CD4-positive, alpha-beta T cell treated with Interleukin-2 at 100 ng/mL for 4 hours (primary cell): Measurements from ENCODE around the gene VOPP1.

Experiments used
- DNase-seq: peaks from one replicate; pipeline ENCODE4 v3.0.0-alpha.2; 2020; ENCODE audit warnings: low spot score

The VOPP1 gene

DNA sequence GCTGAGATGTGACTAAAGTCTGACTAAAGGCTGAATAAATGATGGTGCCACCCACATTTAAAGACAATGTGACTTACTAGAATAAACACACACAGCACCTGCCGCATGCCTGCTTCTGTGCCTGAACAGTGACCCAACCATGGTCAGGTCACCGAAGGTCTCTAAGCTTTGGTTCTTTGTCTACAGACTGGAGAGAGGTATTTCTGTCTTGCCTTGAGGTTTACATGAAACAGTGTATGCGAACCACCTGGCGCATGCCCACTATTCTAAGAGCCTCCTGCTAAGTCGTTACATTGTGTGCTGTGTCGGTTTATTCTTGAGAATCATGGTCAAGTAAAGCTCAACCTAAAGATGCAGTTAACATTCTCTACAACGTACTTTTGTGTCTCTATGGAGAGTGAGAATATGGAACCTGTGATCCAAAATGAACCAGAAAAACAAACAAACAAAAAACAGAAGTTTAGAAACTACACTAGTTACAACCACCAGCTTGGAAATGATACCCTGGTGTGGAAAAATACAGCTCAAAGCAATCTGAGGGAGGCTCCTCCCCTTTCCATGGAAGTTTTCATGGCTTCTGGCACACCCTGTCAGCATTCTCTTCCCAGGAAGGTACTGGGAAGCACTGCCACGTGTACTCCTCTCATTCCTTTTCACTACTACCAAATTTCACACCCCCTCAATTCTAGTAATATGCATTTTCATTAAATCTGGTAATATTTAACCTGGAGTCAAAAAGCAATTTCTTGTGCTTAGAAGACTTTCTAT lies 40.0 kb downstream of the VOPP1 start:
- no peak for DNase-seq

DNA sequence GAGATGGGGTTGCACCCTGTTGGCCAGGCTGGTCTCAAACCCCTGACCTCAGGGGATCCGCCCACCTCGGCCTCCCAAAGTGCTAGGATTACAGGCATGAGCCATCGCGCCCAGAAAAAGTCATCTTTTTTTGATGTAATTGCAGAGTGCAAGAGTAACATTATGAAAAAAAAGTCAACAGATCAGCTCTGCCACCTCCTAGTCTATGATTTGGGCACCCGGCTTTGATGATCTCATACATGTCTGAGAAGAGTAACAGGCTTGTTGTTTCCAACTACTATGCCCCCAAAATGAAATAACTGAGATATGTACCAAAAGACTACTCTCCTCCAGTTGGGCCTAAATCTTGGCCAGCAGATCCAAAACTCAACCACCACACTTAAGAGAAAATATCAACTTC lies 40.8 kb downstream of the VOPP1 start:
- DNase-seq, result peak; percentile 47

DNA sequence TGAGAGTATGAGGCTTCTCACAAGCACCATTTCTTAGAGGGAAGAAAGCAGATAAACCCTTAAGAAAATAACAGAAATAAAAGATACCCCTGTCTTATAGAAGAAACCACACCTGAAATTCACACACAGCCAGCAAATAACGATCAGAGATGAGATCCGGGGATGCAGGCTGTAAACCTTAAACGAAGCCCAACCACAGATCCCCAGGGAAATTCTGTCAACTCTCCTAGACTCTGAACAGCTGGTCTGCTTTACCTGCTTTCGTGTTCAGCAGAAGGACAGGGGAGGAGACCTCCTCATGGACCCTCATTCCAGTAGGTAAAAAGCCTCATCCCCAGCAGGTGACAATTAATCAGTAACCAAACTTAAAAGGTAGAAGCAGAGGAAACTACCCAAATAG lies 45.0 kb downstream of the VOPP1 start:
- no peak for DNase-seq

DNA sequence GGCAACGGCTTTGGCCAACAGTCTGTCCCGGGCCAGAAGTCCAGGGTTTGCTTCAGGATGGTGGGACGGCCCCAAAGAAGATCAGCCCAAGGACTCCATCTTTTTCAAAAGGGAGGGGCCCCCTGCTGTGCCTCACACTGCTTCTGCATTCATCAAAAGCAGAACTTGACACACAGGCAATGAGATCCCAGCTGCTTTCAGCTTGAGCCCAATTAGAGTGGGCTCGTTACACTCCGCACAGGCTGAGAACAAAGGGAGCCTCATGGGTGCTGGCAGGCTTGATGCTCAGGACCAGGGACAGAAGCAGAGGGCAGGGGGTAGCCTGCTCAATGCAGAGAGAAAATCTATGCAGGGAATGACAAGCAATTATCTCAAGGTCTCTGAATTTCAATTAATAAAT lies 45.5 kb downstream of the VOPP1 start:
- no peak for DNase-seq

DNA sequence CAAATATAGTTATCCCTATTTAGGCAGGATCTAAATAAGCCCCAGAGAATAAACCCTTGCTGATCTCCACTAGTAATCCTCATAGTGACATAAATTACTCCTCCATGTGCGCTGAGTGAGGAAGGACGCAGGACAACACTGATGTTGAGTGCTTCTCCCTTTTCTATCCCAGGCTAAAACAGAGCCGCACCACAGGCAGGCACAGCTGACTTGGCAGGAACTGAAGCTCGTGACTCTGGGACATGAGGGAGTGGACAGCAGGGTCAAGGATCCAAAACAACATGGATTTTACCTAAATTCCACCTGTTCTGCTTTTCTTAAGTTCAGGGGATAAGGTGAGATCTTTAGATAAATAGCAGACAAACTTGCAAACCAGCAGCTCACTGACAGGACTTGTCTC lies 46.0 kb downstream of the VOPP1 start:
- DNase-seq, result no peak

DNA sequence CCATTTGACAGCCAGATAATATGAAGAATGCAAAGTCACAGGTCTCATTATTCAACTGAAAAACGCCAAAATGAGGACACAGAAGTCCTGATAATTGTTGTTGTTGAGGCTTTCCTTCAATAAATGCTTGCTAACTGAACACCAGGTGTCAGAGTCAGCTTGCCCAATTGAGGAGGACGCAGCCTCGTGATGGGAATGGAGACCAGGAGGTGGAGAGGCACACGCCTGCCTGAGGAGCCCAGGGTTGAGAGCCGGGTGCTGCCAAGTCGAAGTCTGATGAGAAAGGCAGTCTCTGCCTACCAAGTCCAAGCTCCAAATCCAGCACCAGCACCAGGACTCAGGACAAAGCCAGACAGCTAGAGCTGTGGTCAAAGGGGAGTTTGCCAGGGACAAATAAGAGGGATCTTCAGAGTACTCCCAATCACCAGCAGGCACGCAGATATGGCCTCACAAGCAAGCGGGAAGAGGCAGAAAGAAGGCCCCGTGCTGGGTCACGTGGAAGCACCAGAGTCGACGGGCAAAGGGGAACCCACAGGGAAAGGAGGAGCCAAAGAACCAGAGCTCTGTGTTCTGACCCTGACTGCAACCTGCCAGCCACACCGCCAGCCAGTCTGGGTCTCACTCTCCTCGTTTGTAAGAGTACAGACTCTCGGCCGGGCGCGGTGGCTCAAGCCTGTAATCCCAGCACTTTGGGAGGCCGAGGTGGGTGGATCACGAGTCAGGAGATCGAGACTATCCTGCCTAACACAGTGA lies 47.6 kb downstream of the VOPP1 start:
- DNase-seq, result no peak

DNA sequence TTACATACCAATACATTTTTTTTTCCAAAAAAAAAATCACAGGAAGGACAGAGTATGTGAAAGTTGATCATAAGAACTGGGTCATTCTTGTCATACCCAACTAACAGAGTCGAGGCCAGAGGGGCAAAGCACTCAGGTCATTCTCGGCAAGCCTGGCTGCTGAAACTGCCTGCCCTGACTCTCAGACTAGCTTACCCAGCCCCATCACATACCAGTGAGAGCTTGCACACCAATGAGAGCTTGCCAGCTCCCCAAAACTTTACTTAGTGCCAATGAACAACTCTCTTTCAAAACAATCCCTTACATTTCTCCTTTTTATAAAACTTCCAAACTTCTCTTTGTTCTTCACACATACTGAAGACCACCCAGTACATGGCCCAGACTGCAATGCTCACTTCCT lies 48.9 kb downstream of the VOPP1 start:
- DNase-seq, result no peak

DNA sequence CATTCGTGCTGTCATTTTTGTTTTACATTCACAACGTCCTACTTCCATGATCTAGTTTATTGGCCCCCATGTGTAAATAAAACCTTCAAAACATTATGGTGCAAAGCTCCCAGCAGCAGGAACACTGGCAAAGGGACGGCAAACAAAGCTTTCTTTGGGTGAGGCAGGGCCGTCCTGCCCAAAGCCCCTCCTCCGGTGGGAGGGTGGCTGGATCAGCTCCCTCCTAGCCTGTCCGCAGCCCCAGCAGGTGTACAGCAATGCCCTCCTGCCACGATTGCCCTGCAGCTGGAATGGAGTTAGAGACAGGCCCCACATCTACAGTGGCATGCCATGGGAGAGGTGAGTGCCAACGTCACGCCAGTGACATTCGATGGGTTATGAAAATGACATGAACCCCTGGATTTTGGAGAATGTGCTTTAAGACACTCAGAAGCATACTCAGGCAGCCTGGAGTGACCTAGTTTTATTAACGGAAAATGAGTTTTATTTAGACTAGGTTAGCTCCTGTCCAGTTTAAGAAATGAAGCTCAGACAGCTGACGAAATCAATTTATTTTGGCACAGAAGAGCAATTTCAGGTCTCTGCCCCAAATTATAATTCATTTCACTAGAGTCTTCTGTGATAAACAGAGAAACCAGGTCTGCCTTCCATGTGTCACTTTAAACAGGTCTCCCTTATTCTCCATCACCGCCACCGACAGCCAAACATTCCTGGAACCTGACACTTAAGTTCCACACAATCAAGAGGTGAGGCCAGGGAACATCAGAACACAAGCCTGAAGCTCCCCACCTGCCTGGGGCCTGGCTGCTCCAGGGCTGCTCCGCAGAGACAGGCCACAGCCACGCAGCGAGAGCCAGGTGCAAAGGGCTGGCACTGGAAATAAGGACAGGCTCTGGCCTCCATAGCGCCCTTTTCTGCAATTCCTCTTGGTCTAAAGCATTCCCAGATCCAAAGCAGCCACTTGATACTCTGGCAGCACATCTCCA lies 50.1 kb downstream of the VOPP1 start:
- no peak for DNase-seq

DNA sequence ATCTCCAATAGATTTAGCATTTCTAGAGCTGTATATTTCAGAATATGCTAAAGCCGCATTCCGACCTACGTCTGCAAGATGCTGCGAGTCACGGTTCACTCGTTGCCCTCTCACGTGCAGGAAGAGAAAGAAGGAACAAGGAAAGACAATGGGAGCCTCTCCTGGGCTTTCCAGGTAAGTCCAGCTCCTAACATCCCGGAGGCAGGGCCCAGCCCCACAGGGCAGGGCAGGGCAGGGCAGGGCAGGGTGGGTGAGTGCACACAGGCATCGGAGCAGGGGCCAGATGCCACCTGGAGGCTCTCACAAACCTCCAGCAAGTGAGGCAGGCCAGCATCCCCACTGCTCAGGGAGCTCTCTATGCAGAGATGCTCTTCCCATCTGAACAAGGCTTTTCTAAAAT lies 50.8 kb downstream of the VOPP1 start:
- DNase-seq, result no peak

DNA sequence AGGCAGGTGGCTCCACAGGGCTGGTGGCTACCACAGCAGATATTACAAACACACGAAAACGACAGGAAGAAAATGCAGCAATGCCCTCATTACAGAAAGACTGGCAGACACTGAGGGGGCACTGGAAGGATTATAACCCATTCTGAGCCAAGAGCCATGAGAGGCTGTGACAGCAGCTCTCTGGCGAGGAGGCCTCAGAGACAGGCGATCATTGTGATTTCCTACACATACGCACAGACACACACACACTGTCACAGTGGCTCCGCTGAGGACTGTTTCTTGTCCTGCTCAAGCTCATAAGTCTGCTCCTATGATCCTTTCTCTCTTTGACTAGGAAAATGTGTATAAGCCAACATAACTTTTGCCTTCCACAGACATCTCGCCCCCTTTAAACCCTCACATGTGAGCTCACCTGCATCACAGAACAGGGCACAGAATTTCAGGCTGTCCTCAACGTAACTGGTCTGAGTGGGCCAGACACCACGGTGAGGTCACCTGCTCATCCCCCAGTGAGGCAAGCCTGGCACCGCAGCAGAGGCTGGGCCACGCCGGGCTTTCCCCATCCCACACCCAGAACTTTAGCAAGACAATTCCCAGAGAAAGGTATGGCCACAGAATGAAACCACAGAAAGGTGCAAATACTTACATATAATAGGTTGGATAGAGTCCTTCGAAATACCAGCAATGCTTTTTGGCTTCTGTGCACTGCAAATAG lies 51.7 kb downstream of the VOPP1 start:
- no peak for DNase-seq

DNA sequence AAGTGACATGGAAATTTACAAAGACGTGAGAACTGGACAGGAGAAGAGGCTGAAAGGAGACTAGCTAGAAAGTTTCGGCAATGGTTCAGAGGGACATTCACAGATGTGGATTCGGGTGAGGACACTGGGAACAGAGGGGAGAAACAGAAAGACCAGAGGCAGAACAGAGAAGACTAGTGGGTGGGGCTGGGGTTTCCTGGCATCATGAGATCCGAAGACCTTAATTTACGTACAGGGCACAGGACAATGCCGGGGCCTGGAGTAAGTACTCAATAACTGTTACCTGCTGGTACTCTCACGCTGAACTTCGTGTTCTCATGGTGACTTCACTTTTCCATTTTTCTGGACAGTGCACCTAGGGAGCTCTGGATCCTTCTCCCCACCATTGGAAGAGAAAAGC lies 53.5 kb downstream of the VOPP1 start:
- no peak for DNase-seq

DNA sequence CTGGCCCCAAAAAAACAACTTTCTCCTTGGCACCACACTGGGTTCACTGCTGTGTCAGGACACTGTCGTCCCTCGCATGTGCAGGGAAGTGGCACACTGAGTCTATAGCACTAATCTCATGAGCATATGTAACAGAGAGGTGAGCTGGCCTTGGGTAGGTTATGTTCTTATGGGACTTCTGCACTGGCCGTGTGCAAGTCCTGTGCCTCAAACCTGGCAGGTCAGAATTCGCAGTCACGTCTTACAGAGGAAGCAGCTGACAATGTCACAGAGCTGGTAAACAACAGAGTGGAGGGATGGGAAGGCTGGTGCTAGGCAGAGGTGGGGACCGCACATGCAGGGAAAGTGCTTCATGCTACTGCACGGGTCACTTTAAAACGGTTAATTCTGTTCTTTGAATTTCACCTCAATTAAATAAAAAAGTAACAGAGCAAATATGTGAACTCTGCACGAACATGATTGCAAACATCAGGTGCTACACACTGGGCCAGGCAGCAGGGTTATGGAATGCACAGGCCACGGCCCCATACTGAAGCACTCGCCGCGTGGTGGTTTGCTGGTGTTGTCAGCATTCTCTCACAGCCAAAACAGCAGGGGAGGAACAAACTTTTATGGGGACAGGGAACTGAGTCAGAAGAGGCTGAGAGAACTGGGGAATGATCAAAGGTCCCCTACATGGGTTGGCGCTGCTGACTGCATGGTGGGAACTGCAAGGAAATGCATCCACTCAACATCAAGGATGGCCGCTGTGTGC lies 54.2 kb downstream of the VOPP1 start:
- no peak for DNase-seq

DNA sequence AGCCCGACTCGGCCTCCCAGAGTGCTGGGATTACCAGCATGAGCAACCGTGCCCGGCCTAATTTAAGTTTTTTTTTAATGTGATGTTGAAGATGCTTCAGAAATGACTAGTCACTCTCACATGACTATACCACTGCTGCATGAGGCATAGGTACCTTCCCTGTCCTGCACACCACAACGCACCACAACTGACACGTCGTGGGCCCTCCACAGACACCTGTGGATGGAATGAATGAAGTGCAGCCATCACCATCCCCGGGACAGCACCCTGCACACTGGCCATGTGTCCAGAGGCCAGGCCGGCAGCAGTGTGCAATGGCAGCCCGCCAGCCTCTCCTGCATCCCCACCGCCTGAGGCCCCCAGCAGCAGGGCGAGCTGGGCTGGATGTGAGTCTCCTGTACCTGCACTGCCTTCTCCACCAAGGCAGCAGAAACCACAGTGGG lies 55.1 kb downstream of the VOPP1 start:
- DNase-seq, result peak; percentile 51

DNA sequence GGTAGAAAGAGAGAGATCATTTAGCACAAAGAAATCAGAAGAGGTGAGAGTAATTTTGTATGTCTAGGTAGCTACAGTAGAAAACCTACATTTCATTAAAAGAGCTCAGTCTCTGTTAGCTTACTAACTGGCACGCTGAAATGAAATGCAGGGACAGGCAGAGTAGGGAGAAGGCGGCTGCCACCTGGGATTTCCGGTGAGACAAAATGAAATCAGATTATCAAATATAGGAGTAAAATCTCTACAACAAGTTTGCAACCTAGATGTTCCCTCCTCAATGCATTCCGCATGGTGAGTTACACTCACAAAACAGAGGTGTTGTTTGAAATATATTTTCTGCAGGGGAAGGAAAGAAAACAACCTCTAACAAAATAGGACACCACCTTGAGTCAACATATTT lies 55.9 kb downstream of the VOPP1 start:
- no peak for DNase-seq

DNA sequence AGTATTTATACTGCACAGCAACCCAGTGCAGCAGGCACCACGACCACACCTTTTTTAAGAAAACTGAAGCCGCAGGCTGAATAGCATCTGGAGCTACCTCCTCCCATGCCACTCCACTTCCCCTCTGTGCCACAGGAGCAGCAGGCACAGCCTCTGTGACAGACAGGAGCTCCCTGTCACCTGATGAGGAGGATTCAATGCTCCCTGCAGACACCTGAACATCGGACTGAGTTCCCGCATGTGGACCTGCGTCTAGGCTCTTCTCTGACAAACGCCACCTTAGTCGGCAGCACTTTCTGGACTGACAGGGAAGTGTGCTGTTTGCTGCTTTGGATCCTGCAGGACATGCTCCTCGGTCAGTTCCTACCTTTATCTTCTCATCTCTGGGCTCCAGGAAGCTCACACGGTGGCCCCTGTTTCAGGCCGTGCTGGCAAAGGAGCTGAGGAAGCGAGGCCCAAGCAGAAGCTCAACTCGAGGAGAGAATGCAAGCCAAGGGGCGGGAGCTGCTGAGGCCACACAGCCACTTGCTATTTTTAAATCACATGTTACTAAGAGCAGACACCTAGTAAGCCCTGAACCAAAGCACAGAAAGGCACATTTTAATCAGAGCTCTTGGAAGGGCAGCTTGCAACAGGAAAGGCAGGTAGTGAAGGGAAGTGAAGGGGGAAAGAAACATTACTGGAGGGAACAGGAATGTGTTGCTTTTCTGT lies 56.6 kb downstream of the VOPP1 start:
- no peak for DNase-seq

DNA sequence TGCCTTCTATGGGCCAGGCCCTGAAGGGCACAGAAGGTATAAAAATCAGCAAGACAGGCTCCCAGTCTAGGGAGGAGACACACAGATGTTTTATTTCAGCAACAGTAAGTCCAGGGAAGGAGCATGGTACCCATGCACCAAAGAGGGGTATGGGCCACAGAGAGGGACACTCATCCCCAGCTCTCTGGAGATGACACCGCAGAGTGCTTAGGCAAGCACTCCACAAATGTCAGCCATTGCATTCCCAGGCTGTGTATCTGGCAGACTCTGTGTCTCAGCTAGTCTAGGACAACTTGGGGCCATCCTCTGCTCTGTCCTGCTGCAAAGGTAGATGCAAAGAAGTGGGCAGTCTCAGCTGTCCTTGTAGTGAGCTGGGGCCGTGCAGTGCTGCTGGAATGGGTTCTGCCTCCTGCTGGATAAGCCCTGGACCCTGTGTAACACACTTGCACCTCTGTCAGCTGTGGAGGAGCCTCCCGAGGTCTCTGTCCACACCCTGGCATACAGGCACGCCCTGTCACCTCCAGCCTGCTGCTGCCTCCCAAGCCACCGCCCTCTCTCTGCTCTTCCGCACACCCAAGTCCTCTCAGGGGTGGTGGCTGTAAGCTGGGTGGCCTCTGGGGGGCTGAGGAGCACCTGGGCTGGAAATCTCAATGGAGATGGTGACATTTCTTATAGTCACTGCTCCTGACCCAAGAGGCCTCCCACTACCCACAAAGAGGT lies 57.6 kb downstream of the VOPP1 start:
- no peak for DNase-seq

DNA sequence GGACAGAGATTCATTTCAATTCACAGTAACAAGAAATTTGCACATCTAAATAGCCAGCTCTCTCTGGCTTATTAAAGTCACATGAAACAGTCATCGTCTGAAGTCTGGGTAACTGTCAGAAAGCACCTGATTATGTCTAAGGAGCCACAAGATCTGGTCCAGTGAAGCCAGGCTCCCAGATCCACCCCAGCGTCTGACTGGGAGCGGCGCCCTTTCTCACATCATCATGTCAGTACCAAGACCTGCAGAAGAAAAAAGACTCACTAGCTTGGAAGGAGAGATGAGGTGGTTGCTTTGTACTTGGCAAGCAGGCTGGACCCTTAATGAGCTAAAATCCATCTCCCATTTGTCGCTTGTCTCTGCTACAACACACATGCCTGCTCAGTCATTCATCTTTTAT lies 58.4 kb downstream of the VOPP1 start:
- DNase-seq, result no peak

DNA sequence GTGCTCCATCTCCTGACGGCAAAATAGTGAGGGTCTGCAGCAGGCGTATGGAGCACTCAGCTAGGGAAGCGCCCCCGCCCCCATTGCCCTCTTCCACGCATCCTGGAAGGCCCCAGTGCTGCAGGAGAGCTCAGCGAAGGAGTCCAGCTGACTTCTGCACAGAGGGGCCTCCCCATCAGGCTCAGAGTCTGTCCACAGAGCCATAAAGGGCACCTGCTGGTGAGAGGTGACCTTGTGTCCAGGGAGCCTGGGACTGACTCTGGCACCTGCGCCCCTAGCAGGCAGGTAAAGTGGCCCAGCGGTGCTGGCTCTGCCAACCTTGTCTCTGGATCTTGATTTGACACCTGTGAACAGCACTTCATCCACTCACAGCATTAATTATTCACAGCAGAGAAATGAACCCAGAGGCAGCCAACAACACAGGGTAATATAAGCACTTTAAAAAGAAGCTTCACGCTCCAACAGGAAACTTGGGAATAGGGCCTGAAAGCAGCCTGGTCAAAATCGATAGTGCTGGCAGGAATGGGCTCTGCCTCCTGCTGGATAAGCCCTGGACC lies 59.6 kb downstream of the VOPP1 start:
- DNase-seq, result no peak

DNA sequence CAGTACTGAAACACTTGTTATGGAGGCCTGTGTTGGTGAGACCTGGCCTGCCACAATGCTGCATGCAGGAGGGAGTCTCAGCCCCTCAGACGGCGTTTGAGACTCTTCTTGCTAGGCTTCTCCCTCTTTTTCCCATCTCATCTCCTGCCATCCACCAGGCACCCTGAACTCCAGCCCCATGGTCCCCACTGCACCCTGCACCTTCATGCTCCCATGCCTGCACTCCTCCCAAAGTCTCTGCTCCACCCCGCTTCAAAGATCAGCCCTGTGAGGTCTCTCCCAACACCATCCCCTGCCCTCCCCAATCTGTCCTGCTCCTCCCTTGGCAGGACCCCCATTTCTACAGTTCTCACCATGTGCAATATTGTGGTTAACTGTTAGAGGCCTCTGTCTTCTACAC lies 61.7 kb downstream of the VOPP1 start:
- DNase-seq, result no peak
